Dermis microvascular lymphatic vessel endothelial cell (primary cell): ENCODE data around the gene CELA2B. TPM values are rescaled to one million over a fixed set of nuclear protein-coding genes. Genes with fewer than 3 reads are reported as not detected.

ENCODE experiments used
- DNase-seq, 2 donors: peaks; one replicate each; pipeline versions ENCODE4 v3.0.0 to v3.0.0-alpha.2; 2010; ENCODE audit warnings: low read depth in 2 of 2
- total RNA-seq: library from RNA; depleted of rRNA; stranded (reverse); fragments of >200 nt; gene quantifications from 2 replicates; pipeline ENCODE4 v1.2.1, GENCODE V29; 2014

The CELA2B gene
- total RNA-seq, 1 donor from 2014 or later = not detected

DNA sequence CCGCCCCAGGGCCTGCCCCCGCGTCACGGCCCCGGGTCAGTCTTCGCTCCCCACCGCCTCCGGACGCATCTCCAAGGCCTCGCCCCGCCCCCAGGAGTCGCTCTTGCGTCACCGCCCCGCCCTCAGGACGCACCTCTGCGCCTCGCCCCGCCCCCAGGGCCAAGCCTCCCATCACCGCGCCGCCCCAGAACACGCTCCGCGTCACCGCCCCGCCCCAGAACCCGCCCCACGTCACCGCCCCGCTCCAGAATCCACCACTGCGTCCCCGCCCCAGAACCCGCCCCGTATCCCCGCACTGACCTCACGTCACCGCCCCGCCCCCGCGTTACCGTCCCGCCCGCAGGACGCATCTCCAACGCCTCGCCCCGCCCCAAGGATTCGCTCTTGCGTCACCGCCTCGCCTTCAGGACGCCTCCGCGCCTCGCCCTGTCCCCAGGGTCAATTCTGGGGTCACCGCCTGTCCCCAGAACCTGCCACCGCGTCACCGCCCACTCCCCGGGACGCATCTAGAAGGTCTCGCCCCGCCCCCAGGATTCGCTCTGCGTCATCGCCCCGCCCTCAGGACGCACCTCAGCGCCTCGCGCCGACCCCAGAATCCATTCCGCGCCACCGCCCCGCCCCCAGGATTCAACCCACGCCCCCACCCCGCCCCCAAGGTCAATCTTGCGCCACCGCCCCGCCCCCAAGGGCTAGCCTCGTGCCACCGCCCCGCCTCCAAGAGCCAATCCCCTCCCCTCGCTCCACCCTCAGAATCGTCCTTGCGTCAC, 48.6 kb downstream of the CELA2B start:
- peak; percentile 96 to 99 for DNase-seq

DNA sequence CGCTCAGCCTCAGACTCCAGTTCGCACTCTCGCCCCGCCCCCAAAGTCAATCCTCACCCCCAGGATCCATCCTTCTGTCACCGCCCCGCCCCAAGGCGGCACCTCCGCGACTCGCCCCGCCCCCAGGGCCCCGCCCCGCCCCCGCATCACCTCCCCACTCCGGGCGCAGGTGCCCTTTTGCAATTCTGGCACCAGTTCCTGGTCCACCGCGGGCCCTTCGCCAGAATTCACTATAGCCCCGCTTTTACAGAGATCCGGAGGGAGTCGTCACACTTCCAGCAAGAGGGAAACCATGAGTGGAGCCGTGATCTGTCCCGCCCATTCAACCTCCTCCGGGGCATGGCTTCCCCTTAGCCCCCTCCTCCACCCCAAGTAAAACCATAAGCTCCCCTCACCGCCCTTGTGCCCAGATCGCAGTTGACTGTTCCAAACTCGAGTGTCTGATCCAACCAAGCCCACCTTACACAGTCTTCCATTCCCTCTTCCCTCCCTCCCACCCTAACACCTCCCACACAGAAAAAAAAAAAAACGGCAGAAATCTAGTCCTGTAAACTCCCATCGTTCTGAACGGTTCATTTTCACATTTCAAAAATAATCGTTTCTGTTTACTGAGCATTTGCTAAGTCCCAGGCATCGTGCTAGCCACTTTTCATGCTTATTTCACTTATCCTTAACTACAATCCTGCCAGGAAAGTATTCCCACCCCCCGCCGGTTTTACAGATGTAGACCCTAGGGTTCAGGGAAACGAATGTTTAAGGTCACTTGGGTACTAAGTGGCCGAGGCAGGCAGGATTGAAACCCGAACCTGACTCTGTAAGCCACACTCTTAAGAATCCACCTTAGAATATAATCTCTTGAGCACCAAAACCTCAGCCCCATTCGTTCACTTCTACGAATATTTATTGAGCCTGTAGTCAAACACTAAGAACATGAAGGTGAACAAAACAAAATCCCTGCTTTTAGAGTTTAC, 49.4 kb downstream of the CELA2B start:
- DNase-seq = no peak

- DNase-seq = no peak
Measured at GRCh38 chr1:15526021-15526489, 50.2 kb downstream of the CELA2B start.

DNA sequence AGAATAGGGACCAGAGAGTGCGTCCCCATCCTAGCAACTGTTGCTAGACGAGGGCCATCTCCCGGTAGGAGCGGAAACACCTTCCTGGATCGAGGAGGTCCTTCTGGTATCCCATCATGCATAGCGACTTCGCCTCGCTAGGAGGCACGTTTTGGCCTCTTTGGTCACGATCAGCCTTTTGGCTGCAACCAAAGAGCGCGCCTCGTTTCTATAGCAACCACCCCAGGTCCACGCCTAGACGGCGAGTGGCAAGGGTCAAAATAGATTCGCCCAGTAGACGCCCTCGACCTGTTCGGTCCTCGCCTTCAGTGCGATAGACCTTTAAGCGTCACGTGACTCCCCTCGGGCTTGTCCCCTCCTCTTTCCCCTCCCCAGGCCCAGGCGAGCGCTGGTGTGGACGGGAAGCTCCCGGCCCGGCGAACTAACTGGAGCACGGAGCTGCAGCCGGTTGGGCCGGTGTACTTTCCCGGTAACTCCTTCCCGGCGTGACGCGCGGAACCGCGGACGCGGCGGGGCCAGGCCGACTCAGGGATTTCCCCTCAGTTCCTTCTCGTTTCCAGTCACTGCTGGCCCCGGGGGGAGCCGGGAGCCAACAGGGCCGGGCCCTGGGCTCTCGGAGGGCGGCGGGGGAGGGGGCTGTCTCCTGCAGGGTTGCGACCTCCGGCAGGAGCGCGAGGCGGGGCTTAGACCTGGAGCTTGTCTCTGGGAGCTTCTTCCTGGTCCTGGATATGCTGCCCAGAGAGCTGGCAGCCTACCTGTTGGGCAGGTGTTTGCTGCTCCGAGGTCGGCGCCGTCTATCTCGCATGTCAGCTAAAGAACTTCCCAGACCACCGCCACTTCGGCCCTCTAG, 50.8 kb downstream of the CELA2B start, which contains the start of gene DNAJC16:
Gene DNAJC16 (plus strand): TSS at position 359 of the 850 bp plus-strand sequence. CDS start 2,258 bp downstream, outside the sequence.
- peak; percentile 100 for DNase-seq

GRCh38 chr1:15531003-15531402, 55.1 kb downstream of the CELA2B start:
- no peak for DNase-seq

DNA sequence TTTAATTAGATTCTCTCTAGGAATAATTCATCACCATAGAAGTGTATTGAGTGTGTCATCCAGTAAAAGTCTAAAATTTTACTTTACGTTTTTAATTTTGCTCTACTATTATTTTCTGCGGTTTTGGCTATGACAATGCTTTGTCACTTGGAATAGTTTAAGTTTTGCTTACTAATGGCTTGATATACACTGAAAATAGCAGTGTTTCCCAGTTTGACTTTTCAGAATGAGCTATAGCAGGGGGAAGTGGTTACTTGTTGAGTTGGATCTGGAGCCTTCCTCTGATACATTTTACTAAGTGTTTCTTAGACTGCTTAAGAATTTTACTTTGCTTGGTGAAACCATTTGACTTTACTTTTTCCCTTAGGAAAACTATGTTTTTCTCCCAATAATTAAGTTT, 55.8 kb downstream of the CELA2B start:
- no peak for DNase-seq

DNA sequence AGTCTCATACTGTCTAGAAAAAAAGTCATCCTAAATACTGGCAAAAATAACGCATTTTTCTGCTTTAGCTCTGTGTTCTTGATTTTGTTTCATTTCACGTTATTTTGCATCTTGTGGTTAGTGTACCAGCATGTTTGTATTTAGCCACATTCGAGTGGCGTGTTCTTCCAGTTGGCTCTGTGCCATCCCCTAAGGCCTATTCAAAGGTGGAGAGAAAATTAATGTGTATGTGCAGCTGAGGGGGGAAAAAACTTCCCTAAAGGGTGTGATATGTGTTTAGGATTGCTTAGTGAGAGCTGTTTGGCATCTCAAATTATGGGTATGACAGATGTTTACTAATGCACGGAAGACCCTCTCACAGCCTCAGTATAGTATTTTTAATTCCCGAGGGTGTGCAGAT, 62.9 kb downstream of the CELA2B start:
- DNase-seq = no peak

GRCh38 chr1:15540186-15540585, 64.3 kb downstream of the CELA2B start:
- no peak for DNase-seq

Other genes with a start within 250 kb of the CELA2B start
- under 0.01 and 0.13 TPM in 2 replicates for gene FHAD1, start 228.9 kb upstream of the CELA2B start, total RNA-seq
- 33.4 and 34.1 TPM in 2 replicates for gene EFHD2, start 66.2 kb upstream of the CELA2B start, total RNA-seq
- gene CTRC, start 37.7 kb upstream of the CELA2B start, total RNA-seq = not detected in 2 replicates
- not detected in 2 replicates for gene CELA2A, start 19.4 kb upstream of the CELA2B start, total RNA-seq
- gene CASP9, start 48.1 kb downstream of the CELA2B start, total RNA-seq = 3.2 and 3.5 TPM in 2 replicates
- gene DNAJC16, start 50.7 kb downstream of the CELA2B start, total RNA-seq = 9.1 and 11.8 TPM in 2 replicates
- gene AGMAT, start 108.9 kb downstream of the CELA2B start, total RNA-seq = 0.38 and 0.90 TPM in 2 replicates
- gene DDI2, start 141.4 kb downstream of the CELA2B start, total RNA-seq = 13.0 and 20.1 TPM in 2 replicates
- gene PLEKHM2, start 208.2 kb downstream of the CELA2B start, total RNA-seq = 40.1 and 60.6 TPM in 2 replicates